Measurements from ENCODE around the gene AMELY.
A peak's percentile ranks its signal among the peaks of the same experiment; 100 is the strongest.
"Not testable (repeated sequence)": the region's sequence is repeated elsewhere in the genome, so short reads cannot be mapped to it uniquely, and the experiment has no call there.

The AMELY gene

GRCh38 chrY:6911253-6911881 is at the start of gene AMELY:
TSS of gene AMELY (minus strand) at chrY:6911752. CDS start at chrY:6872608, 39,144 bp downstream.
- intact Hi-C loops (cut with DNase I), result no loop called here
- DNase-seq, result no peak

- intact Hi-C loops (cut with DNase I), result no loop called here
- no peak for DNase-seq
These were observed 38.4 kb upstream of the AMELY start for GRCh38 chrY:6949947-6950346.

GRCh38 chrY:6948378-6948777 is 36.8 kb upstream of the AMELY start:
- no peak for DNase-seq

GRCh38 chrY:6947695-6948094 is 36.1 kb upstream of the AMELY start:
- intact Hi-C loops (cut with DNase I), result no loop called here
- no peak for DNase-seq

More at GRCh38 chrY:6948378-6948777, 36.8 kb upstream of the AMELY start:
- intact Hi-C loops (cut with DNase I), result no loop called here

- intact Hi-C loops (cut with DNase I), result no loop called here
- no peak for DNase-seq
These were observed 23.9 kb upstream of the AMELY start for GRCh38 chrY:6935497-6935896.

- intact Hi-C loops (cut with DNase I), result no loop called here
- no peak for DNase-seq
These were observed 20.3 kb upstream of the AMELY start for GRCh38 chrY:6931779-6932396.

- no peak for DNase-seq
- intact Hi-C loops (cut with DNase I), result no loop called here
These were observed 17.7 kb upstream of the AMELY start for GRCh38 chrY:6929237-6929636.

- intact Hi-C loops (cut with DNase I), result no loop called here
- DNase-seq, result no peak
These were observed 16.7 kb upstream of the AMELY start for GRCh38 chrY:6928265-6928664.

- intact Hi-C loops (cut with DNase I), result no loop called here
- DNase-seq, result no peak
These were observed 9.5 kb upstream of the AMELY start for GRCh38 chrY:6921061-6921460.

- DNase-seq, result no peak
- intact Hi-C loops (cut with DNase I), result no loop called here
These were observed 1.8 kb upstream of the AMELY start for GRCh38 chrY:6913362-6913761.

GRCh38 chrY:6910372-6911252 is 940 bp downstream of the AMELY start, which contains the start of gene TBL1Y:
TSS of gene TBL1Y (plus strand) at chrY:6910697. CDS start at chrY:7025085, 114,388 bp downstream.
- peak in 2 of 10 donors; percentile 0 to 6 for DNase-seq
- intact Hi-C loops (cut with DNase I), result no loop called here

- intact Hi-C loops (cut with DNase I), result no loop called here
- no peak for DNase-seq
These were observed 1.7 kb downstream of the AMELY start for GRCh38 chrY:6909856-6910255.

- no peak for DNase-seq
- intact Hi-C loops (cut with DNase I), result no loop called here
These were observed 2.4 kb downstream of the AMELY start for GRCh38 chrY:6909118-6909521.

GRCh38 chrY:6908021-6908420 is 3.5 kb downstream of the AMELY start:
- DNase-seq; intact Hi-C loops (cut with DNase I): not testable (repeated sequence)

- no peak for DNase-seq
- intact Hi-C loops (cut with DNase I), result no loop called here
These were observed 4.0 kb downstream of the AMELY start for GRCh38 chrY:6907591-6907990.

GRCh38 chrY:6902116-6902515 is 9.4 kb downstream of the AMELY start:
- DNase-seq; intact Hi-C loops (cut with DNase I): not testable (repeated sequence)

- no peak for DNase-seq
- intact Hi-C loops (cut with DNase I), result no loop called here
These were observed 16.3 kb downstream of the AMELY start for GRCh38 chrY:6895236-6895635.

GRCh38 chrY:6894496-6894895 is 17.1 kb downstream of the AMELY start:
- no peak for DNase-seq
- intact Hi-C loops (cut with DNase I), result no loop called here

GRCh38 chrY:6849384-6849783 is 62.2 kb downstream of the AMELY start:
- intact Hi-C loops (cut with DNase I), result no loop called here
- DNase-seq, result no peak

- DNase-seq; intact Hi-C loops (cut with DNase I): not testable (repeated sequence)
These were observed 68.9 kb downstream of the AMELY start for GRCh38 chrY:6842650-6843049.
